ENCODE measurements around the gene MPPED1.

MPPED1 gene

GRCh38 chr22:43385770-43386641 is 25.8 kb upstream of the MPPED1 start:
- H3K4me1 Mint-ChIP-seq: peaks cover 14% of the 10 kb centered on the region
- ATAC-seq (replicated peaks; ENCODE audit: extremely low read depth, poor library complexity, severe bottlenecking) (peak; percentile 83), DNase-seq (ENCODE audit: low spot score in 2 of 2) (peak; percentile 54 to 59)
- no peak overlapping the region for H3K27ac Mint-ChIP-seq (ENCODE audit: low read depth)
- peaks cover 45% of the 10 kb centered on the region for H3K27me3 Mint-ChIP-seq
- H3K36me3 Mint-ChIP-seq (ENCODE audit: insufficient read depth): no peaks in the 10 kb centered on the region
- no peaks in the 10 kb centered on the region for H3K9me3 Mint-ChIP-seq
- H3K4me3 Mint-ChIP-seq: no peak overlapping the region

GRCh38 chr22:43387815-43388214 is 24.0 kb upstream of the MPPED1 start:
- DNase-seq (ENCODE audit: low spot score in 2 of 2) (no peak), ATAC-seq (replicated peaks; ENCODE audit: extremely low read depth, poor library complexity, severe bottlenecking) (no peak)
- H3K27ac Mint-ChIP-seq (ENCODE audit: low read depth): no peak overlapping the region
- peaks cover 29% of the 10 kb centered on the region for H3K27me3 Mint-ChIP-seq
- H3K4me3 Mint-ChIP-seq: no peak overlapping the region
- H3K9me3 Mint-ChIP-seq: no peaks in the 10 kb centered on the region
- peaks cover 7% of the 10 kb centered on the region for H3K4me1 Mint-ChIP-seq
- H3K36me3 Mint-ChIP-seq (ENCODE audit: insufficient read depth): no peaks in the 10 kb centered on the region

GRCh38 chr22:43388420-43388851 is 23.4 kb upstream of the MPPED1 start:
- DNase-seq (ENCODE audit: low spot score in 2 of 2) (peak; percentile 61 to 63), ATAC-seq (replicated peaks; ENCODE audit: extremely low read depth, poor library complexity, severe bottlenecking) (peak; percentile 59)
- peaks cover 7% of the 10 kb centered on the region for H3K4me1 Mint-ChIP-seq
- no peak overlapping the region for H3K27ac Mint-ChIP-seq (ENCODE audit: low read depth)
- peaks cover 29% of the 10 kb centered on the region for H3K27me3 Mint-ChIP-seq
- H3K4me3 Mint-ChIP-seq: no peak overlapping the region
- no peaks in the 10 kb centered on the region for H3K36me3 Mint-ChIP-seq (ENCODE audit: insufficient read depth)
- H3K9me3 Mint-ChIP-seq: no peaks in the 10 kb centered on the region

DNA sequence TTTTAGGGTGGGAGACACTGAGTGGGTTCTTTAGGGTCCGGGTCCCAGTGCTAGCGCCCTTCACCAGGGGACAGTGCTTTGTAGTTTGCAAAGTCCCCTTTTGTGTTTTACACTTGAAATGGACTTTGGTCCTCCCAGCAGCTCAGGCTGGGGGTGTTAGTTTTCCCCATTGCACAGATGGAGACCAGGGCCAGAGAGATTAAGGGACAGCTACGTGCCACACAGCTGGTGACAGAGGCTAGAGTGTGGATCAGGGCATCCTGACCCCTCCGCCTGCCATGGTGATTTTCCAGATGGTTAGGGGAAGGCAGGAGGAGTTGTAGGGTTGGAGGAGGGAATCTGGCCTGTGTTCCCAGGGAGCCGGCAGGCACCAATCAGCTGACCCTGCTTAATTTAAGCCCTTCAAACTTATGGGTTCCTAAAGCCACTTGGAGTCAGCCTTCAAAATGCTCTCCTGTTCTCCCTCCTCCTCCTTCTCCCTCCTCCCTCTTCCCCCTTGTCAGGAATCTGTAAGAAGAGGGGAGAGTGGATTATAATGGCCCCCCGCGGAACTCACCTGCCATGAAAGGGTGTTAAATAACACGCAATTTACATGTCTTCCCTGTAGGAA is 22.5 kb upstream of the MPPED1 start:
- peaks cover 7% of the 10 kb centered on the region for H3K4me1 Mint-ChIP-seq
- H3K27me3 Mint-ChIP-seq: peaks cover 29% of the 10 kb centered on the region
- H3K4me3 Mint-ChIP-seq: no peak overlapping the region
- no peak overlapping the region for H3K27ac Mint-ChIP-seq (ENCODE audit: low read depth)
- DNase-seq (ENCODE audit: low spot score in 2 of 2) (no peak), ATAC-seq (replicated peaks; ENCODE audit: extremely low read depth, poor library complexity, severe bottlenecking) (no peak)
- no peaks in the 10 kb centered on the region for H3K36me3 Mint-ChIP-seq (ENCODE audit: insufficient read depth)
- no peaks in the 10 kb centered on the region for H3K9me3 Mint-ChIP-seq

DNA sequence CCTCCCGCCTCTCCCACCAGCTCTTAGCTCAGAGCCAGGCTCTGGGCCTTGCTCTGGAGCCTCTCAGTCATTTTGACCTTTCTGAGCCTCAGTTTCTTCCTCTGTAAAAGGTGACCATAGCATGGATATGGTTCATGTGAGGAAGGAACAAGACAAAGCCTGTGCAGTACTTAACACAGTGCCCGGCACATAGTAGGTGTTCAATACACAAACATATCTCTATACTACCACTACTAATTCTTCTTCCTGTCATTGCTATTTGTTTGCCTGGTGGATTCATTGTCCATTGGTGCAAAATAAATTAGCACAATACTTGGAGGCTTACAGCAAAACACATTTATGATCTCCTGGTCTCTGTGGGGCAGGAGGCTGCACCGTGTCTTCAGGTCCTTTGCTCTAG is 21.6 kb upstream of the MPPED1 start:
- peaks cover 7% of the 10 kb centered on the region for H3K4me1 Mint-ChIP-seq
- DNase-seq (ENCODE audit: low spot score in 2 of 2) (no peak), ATAC-seq (replicated peaks; ENCODE audit: extremely low read depth, poor library complexity, severe bottlenecking) (no peak)
- no peak overlapping the region for H3K4me3 Mint-ChIP-seq
- peaks cover 29% of the 10 kb centered on the region for H3K27me3 Mint-ChIP-seq
- no peaks in the 10 kb centered on the region for H3K9me3 Mint-ChIP-seq
- no peaks in the 10 kb centered on the region for H3K36me3 Mint-ChIP-seq (ENCODE audit: insufficient read depth)
- no peak overlapping the region for H3K27ac Mint-ChIP-seq (ENCODE audit: low read depth)

- peaks cover 7% of the 10 kb centered on the region for H3K4me1 Mint-ChIP-seq
- ATAC-seq (replicated peaks; ENCODE audit: extremely low read depth, poor library complexity, severe bottlenecking) (no peak), DNase-seq (ENCODE audit: low spot score in 2 of 2) (no peak)
- H3K27me3 Mint-ChIP-seq: peaks cover 27% of the 10 kb centered on the region
- H3K9me3 Mint-ChIP-seq: no peaks in the 10 kb centered on the region
- no peaks in the 10 kb centered on the region for H3K36me3 Mint-ChIP-seq (ENCODE audit: insufficient read depth)
- no peak overlapping the region for H3K27ac Mint-ChIP-seq (ENCODE audit: low read depth)
- H3K4me3 Mint-ChIP-seq: no peak overlapping the region
Measured at GRCh38 chr22:43390872-43391271, 20.9 kb upstream of the MPPED1 start.

DNA sequence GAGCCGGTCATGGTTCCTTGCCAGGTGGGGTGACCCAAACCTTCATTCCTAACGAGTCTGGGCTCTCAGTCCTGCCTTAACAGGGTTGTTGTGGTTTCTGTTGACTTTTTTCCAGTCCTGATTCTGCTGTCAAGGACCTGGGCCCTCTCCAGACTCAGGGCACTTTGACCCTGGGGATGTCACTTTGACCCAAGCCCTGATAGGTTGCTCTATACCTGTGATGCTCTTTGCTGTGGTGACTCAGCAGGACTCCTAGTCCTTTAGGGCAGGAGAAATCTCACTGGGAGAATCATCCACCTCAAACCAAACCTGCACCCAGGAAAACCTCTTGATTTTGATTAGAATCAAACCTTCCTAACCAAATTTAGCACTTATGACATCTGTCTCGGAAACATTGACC is 20.5 kb upstream of the MPPED1 start:
- DNase-seq (ENCODE audit: low spot score in 2 of 2): no peak
- ATAC-seq (replicated peaks; ENCODE audit: extremely low read depth, poor library complexity, severe bottlenecking): no peak
- Mint-ChIP-seq H3K36me3 (ENCODE audit: insufficient read depth) (no peaks in the 10 kb centered on the region), H3K4me1 (peaks cover 7% of the 10 kb centered on the region), H3K27me3 (peaks cover 25% of the 10 kb centered on the region), H3K4me3 (no peak overlapping the region), H3K27ac (ENCODE audit: low read depth) (no peak overlapping the region), H3K9me3 (no peaks in the 10 kb centered on the region)

DNA sequence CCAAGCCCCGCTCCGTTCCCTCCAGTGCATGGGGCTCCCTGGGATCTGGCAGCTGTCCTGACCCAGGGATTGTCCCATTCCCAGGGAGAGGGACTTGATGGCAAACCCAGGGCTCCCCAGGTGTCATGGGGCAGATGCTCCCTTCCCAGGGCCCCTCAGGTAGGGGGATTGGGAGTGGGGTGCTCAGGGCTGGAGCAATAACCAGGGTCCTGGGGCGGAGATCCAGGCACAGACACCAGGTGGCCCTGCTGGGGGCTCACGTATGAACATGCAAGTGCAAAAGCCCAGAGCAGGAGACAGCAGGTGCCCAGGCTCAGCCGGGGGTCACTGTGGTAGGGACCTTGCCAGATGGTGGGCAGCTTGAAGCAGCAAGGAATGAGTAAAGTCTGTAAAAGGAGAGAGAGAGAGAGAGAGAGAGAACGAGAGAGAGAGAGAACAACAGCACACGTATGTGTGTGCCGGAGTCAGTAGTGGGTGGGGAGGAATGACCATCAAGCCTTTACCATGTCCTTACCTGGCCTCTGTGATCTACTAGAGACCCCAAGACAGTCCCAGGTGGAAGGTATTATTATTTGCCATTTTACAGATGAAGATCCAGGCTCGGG is 19.3 kb upstream of the MPPED1 start:
- ATAC-seq (replicated peaks; ENCODE audit: extremely low read depth, poor library complexity, severe bottlenecking) (no peak), DNase-seq (ENCODE audit: low spot score in 2 of 2) (no peak)
- Mint-ChIP-seq H3K4me1 (peaks cover 7% of the 10 kb centered on the region), H3K27me3 (peaks cover 25% of the 10 kb centered on the region), H3K9me3 (no peaks in the 10 kb centered on the region), H3K27ac (ENCODE audit: low read depth) (no peak overlapping the region), H3K4me3 (no peak overlapping the region), H3K36me3 (ENCODE audit: insufficient read depth) (no peaks in the 10 kb centered on the region)

- Mint-ChIP-seq H3K4me3 (no peak overlapping the region), H3K36me3 (ENCODE audit: insufficient read depth) (no peaks in the 10 kb centered on the region), H3K4me1 (peaks cover 3% of the 10 kb centered on the region)
Measured at GRCh38 chr22:43393132-43393843, 18.5 kb upstream of the MPPED1 start.

DNA sequence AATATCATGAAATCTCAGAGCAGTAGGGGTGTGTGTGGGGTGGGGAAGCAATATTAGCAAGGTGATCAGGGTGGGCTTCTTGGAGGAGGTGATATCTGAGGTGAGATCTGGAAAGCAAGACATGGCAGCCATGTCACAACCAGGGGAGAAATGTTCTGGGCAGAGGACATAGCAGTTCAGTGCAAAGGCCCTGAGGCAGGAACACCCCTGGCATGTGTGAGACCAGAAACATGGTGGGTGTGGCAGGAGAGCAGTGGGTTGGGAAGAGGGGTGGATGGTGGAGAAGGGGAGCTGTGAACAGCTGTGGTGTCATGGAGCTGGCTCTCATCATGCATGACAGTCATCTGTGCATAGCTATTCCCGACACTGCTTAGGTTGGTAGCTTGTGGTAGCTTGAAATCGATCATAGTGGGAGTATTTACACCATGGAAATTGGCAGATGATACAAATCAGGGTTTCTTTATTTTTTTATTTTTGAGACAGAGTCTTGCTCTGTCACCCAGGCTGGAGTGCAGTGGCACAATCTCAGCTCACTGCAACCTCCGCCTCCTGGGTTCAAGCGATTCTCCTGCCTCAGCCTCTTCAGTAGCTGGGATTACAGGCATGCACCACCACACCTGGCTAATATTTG is 17.9 kb upstream of the MPPED1 start:
- Mint-ChIP-seq H3K4me1 (no peaks in the 10 kb centered on the region), H3K27me3 (peaks cover 29% of the 10 kb centered on the region), H3K36me3 (ENCODE audit: insufficient read depth) (no peaks in the 10 kb centered on the region), H3K9me3 (no peaks in the 10 kb centered on the region), H3K27ac (ENCODE audit: low read depth) (no peak overlapping the region), H3K4me3 (no peak overlapping the region)
- no peak for ATAC-seq (replicated peaks; ENCODE audit: extremely low read depth, poor library complexity, severe bottlenecking)
- no peak for DNase-seq (ENCODE audit: low spot score in 2 of 2)

More at GRCh38 chr22:43393132-43393843, 18.5 kb upstream of the MPPED1 start:
- H3K27me3 Mint-ChIP-seq: peaks cover 25% of the 10 kb centered on the region
- no peaks in the 10 kb centered on the region for H3K9me3 Mint-ChIP-seq
- H3K27ac Mint-ChIP-seq (ENCODE audit: low read depth): no peak overlapping the region
- DNase-seq (ENCODE audit: low spot score in 2 of 2) (no peak), ATAC-seq (replicated peaks; ENCODE audit: extremely low read depth, poor library complexity, severe bottlenecking) (no peak)

DNA sequence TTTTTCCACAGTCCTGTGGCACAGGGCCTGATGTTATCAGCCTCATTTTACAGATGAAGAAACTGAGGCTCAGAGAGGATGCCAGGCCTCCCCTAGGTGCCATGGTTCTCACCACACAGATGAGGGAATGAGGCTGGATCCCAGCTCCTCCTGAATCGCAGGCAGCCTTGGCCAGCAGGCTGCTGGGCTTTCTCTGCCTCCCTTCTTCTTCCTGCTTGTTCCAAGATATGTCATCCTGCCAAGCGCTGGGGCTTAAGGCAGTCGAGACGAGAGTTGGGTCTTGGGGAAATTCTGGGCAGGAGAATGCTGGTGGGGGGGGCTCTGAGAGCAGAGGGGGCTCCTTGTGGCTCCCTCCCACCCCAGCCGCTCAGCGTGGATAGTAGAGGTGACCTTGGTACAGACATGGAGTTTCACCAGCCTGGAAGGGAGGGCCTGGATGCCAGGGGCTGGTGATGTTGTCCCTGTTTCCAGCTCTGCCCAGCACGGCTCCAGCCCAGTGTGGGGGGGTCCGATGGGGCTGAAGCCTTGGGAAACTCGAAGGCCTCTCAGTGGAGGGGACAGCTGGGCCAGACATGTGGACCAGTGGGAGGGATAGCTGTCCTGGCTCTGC is 16.6 kb upstream of the MPPED1 start:
- H3K27me3 Mint-ChIP-seq: peaks cover 36% of the 10 kb centered on the region
- ATAC-seq (replicated peaks; ENCODE audit: extremely low read depth, poor library complexity, severe bottlenecking) (no peak), DNase-seq (ENCODE audit: low spot score in 2 of 2) (no peak)
- no peak overlapping the region for H3K27ac Mint-ChIP-seq (ENCODE audit: low read depth)
- no peaks in the 10 kb centered on the region for H3K9me3 Mint-ChIP-seq
- no peak overlapping the region for H3K4me3 Mint-ChIP-seq
- peaks cover 1% of the 10 kb centered on the region for H3K36me3 Mint-ChIP-seq (ENCODE audit: insufficient read depth)
- no peaks in the 10 kb centered on the region for H3K4me1 Mint-ChIP-seq
